GM06990 (cell line): ENCODE results near the gene POLE.

Experiments used
- DNase-seq: peaks from one replicate; pipeline ENCODE4 v3.0.0-alpha.2; 2011; ENCODE audit not compliant: insufficient read length; ENCODE audit errors: extremely low read depth
- H3K27me3 ChIP-seq: replicated peaks from 2 replicates; pipeline ENCODE4 v1.6.0; 2011; ENCODE audit warnings: low read length; ENCODE audit not compliant: control insufficient read depth, insufficient read depth
- H3K36me3 ChIP-seq: 2 replicates; pipeline ENCODE4 v1.5.1; 2011; ENCODE audit warnings: low read length; ENCODE audit not compliant: control insufficient read depth, insufficient read depth
- H3K4me3 ChIP-seq: replicated peaks from 2 replicates; pipeline ENCODE4 v1.5.1; 2011; ENCODE audit warnings: low read depth, mild to moderate bottlenecking, control low read depth, low read length
- CTCF ChIP-seq: IDR thresholded peaks from 2 replicates; pipeline ENCODE4 v1.5.1; 2011; ENCODE audit warnings: low read length, control low read depth, mild to moderate bottlenecking, inconsistent platforms; ENCODE audit not compliant: insufficient read depth, poor library complexity, severe bottlenecking

POLE gene

GRCh38 chr12:132631666-132632065 is 55.5 kb downstream of the POLE start:
- DNase-seq, result no peak
- Histone ChIP-seq H3K27me3 (no peaks in the 10 kb centered on the region), H3K36me3 (peaks cover 33% of the 10 kb centered on the region), H3K4me3 (no peak overlapping the region)
- no peak for TF ChIP-seq CTCF

GRCh38 chr12:132630672-132631071 is 56.5 kb downstream of the POLE start:
- Histone ChIP-seq H3K36me3 (peaks cover 30% of the 10 kb centered on the region), H3K4me3 (no peak overlapping the region), H3K27me3 (no peaks in the 10 kb centered on the region)
- TF ChIP-seq CTCF, result no peak
- DNase-seq, result no peak

GRCh38 chr12:132629330-132629729 is 57.8 kb downstream of the POLE start:
- no peak overlapping the region for H3K4me3 ChIP-seq
- no peak for DNase-seq
- H3K27me3 ChIP-seq, result no peaks in the 10 kb centered on the region
- H3K36me3 ChIP-seq, result peaks cover 30% of the 10 kb centered on the region
- TF ChIP-seq CTCF, result no peak

- no peak overlapping the region for H3K4me3 ChIP-seq
- no peaks in the 10 kb centered on the region for H3K27me3 ChIP-seq
- H3K36me3 ChIP-seq, result peaks cover 17% of the 10 kb centered on the region
- no peak for DNase-seq
- no peak for TF ChIP-seq CTCF
These were observed 61.3 kb downstream of the POLE start for GRCh38 chr12:132625731-132626430.

- H3K27me3 ChIP-seq, result no peaks in the 10 kb centered on the region
- no peak for DNase-seq
- no peak overlapping the region for H3K4me3 ChIP-seq
- no peak for TF ChIP-seq CTCF
- H3K36me3 ChIP-seq, result peaks cover 15% of the 10 kb centered on the region
These were observed 62.1 kb downstream of the POLE start for GRCh38 chr12:132624910-132625630.
